Omental fat pad (tissue), 4 donors: ENCODE measurements around the gene VGF. TPM values are rescaled to one million over a fixed set of nuclear protein-coding genes. Genes with fewer than 3 reads are reported as not detected.

Experiments used
- ATAC-seq: fragments of 150-250 bp; one replicate; pipeline ENCODE4 v1.9.1; 2016; ENCODE audit warnings: mild to moderate bottlenecking, moderate library complexity; ENCODE audit not compliant: low FRiP score
- DNase-seq: peaks from one replicate; pipeline ENCODE4 v3.0.0-alpha.2; 2019; ENCODE audit warnings: low spot score
- total RNA-seq, 4 donors: library from RNA; depleted of rRNA; stranded (reverse); fragments of >200 nt; gene quantifications; one replicate each; pipeline ENCODE4 v1.1.0, GENCODE V29; 2016
- TF ChIP-seq, protein P1 (sequence below), 3 donors: fragments of 450-650 bp; IDR thresholded peaks; one replicate each; pipeline ENCODE4 v1.5.1; 2016 to 2017; ENCODE audit warnings: antibody characterized with exemption in 3 of 3, mild to moderate bottlenecking in 3 of 3, moderate library complexity in 2 of 3

VGF gene
- total RNA-seq, 4 donors from 2014 or later, result 0.60 TPM; not detected in 3

GRCh38 chr7:101198476-101198875 lies 33.1 kb upstream of the VGF start:
- no peak for ATAC-seq
- no peak for DNase-seq
- TF ChIP-seq, protein P1, sequence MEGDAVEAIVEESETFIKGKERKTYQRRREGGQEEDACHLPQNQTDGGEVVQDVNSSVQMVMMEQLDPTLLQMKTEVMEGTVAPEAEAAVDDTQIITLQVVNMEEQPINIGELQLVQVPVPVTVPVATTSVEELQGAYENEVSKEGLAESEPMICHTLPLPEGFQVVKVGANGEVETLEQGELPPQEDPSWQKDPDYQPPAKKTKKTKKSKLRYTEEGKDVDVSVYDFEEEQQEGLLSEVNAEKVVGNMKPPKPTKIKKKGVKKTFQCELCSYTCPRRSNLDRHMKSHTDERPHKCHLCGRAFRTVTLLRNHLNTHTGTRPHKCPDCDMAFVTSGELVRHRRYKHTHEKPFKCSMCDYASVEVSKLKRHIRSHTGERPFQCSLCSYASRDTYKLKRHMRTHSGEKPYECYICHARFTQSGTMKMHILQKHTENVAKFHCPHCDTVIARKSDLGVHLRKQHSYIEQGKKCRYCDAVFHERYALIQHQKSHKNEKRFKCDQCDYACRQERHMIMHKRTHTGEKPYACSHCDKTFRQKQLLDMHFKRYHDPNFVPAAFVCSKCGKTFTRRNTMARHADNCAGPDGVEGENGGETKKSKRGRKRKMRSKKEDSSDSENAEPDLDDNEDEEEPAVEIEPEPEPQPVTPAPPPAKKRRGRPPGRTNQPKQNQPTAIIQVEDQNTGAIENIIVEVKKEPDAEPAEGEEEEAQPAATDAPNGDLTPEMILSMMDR (IDR thresholded peaks at IDR 0.05), result no peak

DNA sequence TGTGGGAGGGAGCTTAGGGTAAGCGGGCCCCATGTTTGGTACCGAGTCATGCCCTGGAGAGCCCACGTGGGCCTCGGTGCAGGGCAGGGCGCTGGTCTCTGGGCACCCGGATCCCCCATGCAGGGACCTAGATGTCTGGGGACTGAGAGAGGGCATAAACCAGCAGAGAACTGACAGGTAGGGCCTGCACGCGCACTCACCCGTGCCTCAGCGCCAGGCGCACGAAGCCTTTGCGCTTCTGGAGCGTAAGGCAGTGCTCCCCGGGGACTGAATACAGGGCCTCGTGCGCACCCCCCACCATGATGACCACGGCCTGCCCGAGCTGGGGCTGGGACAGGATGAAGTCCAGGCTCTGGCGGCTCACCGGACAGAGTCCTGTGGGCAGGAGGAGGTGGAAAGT lies 32.6 kb upstream of the VGF start:
- TF ChIP-seq, protein P1 (IDR thresholded peaks at IDR 0.05), result no peak
- no peak for ATAC-seq

GRCh38 chr7:101195884-101196283 lies 30.5 kb upstream of the VGF start:
- TF ChIP-seq, protein P1 (IDR thresholded peaks at IDR 0.05), result no peak
- DNase-seq, result no peak
- ATAC-seq, result no peak

More for the DNA sequence above, 32.6 kb upstream of the VGF start:
- no peak for DNase-seq

- TF ChIP-seq, protein P1 (IDR thresholded peaks at IDR 0.05), result no peak
- no peak for ATAC-seq
- DNase-seq, result no peak
Measured at GRCh38 chr7:101189109-101189508, 23.7 kb upstream of the VGF start.

- no peak for ATAC-seq
- DNase-seq, result no peak
- TF ChIP-seq, protein P1 (IDR thresholded peaks at IDR 0.05), result no peak
Measured at GRCh38 chr7:101186844-101187428, 21.6 kb upstream of the VGF start.

DNA sequence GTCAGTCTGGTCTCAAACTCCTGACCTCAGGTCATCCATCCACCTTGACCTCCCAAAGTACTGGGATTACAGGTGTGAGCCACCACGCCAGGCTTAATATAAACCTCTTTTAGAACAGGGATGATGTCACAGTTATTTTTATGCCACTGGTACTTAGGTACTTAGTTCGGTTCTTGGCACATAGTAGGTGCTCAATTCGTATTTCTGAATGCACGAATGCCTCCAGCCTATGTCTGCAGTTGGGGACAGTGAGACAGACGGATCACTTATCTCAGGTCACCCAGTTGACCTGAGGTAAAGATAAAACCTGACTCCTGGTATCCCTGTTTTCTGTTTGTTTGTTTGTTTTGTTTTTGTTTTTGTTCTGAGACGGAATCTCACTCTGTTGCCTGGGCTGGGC lies 20.8 kb upstream of the VGF start:
- ATAC-seq, result no peak
- TF ChIP-seq, protein P1 (IDR thresholded peaks at IDR 0.05), result no peak
- no peak for DNase-seq

DNA sequence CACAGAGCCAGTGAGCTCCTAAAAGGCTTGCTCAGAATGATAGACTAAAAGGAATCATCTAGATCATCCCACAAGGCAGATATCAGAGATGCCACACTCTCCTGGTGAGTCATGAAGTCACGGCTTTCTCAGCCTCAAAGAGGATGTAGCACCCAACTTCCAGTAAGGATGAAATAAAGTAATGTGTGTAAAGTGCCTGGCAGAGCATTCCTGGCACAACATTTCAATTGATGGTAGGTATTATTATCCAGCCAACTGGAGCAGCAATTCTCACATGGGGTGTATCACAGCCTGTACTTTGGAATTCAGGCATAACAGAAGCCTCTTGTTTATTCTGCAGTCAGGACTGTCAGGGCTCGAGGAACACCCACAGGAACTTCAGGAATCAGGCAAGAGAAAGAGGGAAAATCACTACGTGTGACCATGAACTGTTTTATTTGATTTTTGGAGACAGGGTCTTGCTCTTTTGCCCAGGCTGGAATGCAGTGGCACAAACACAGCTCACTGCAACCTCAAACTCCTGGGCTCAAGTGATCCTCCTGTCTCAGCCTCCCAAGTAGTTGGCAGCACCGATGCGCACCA lies 20.0 kb upstream of the VGF start:
- ATAC-seq (peak; percentile 38), DNase-seq (no peak)
- TF ChIP-seq, protein P1 (IDR thresholded peaks at IDR 0.05), result no peak
